Stomach (tissue), 9 donors: Measurements from ENCODE around the gene PITPNC1. TPM values are rescaled to one million over a fixed set of nuclear protein-coding genes. Genes with fewer than 3 reads are reported as not detected.

Experiments used
- DNase-seq, 2 donors: peaks; one replicate each; pipeline versions ENCODE4 v3.0.0 to v3.0.0-alpha.2; 2013 to 2019
- H3K27ac ChIP-seq, 5 donors: fragments of 200-600 bp in 4 of 5; sonication (generic) in 4 of 5; one replicate each; pipeline ENCODE4 v1.5.1; 2013 to 2019; ENCODE audit warnings: mild to moderate bottlenecking in 1 of 5, moderate library complexity in 1 of 5
- H3K27me3 ChIP-seq, 3 donors: fragments of 200-600 bp; sonication (generic); one replicate each; pipeline ENCODE4 v1.5.1; 2017 to 2019; ENCODE audit warnings: mixed run types in 1 of 3
- H3K36me3 ChIP-seq, 4 donors: fragments of 200-600 bp; sonication (generic); 1 replicate in 3 of 4; 2 replicates in 1 of 4; pipeline ENCODE4 v1.5.1; 2016 to 2019
- H3K4me1 ChIP-seq, 4 donors: fragments of 200-600 bp; sonication (generic); one replicate each; pipeline ENCODE4 v1.5.1; 2016 to 2019
- H3K4me3 ChIP-seq, 4 donors: fragments of 200-600 bp; sonication (generic) in 3 of 4; one replicate each; pipeline ENCODE4 v1.5.1; 2016 to 2019; ENCODE audit warnings: mild to moderate bottlenecking in 1 of 4
- H3K9me3 ChIP-seq, 4 donors: fragments of 200-600 bp; sonication (generic); one replicate each; pipeline ENCODE4 v1.5.1; 2016 to 2019
- EP300 ChIP-seq: sonication (generic); formaldehyde crosslinking; IDR thresholded peaks from one replicate; pipeline ENCODE4 v1.6.1; 2017; ENCODE audit warnings: antibody characterized with exemption
- POLR2A ChIP-seq, 4 donors: fragments of 450-650 bp; IDR thresholded peaks; one replicate each; pipeline ENCODE4 v1.6.1; 2016; ENCODE audit warnings: antibody characterized with exemption in 4 of 4, control low read depth in 2 of 4, mild to moderate bottlenecking in 1 of 4, moderate library complexity in 1 of 4
- POLR2AphosphoS5 ChIP-seq, 3 donors: sonication (generic); formaldehyde crosslinking; IDR thresholded peaks; one replicate each; pipeline ENCODE4 v1.6.1; 2016; ENCODE audit warnings: antibody characterized with exemption in 3 of 3
- WGBS, 5 donors: extraction: QIAGEN DNeasy Blood & Tissue Kit in 3 of 5; methylation state at CpG; one replicate each; pipeline versions ENCODE4 v1.1.5 to v1.1.7; 2013 to 2018; 5-methylcytosine and 5-hydroxymethylcytosine counted together
- intact Hi-C: fragments of 100-400 bp; cut with DNase I; formaldehyde crosslinking; loops from one replicate; pipeline ENCODE4 v1.15.1; 2023; ENCODE audit warnings: low total_unique reads
- polyA plus RNA-seq, 3 donors: library from polyadenylated mRNA; stranded (reverse); fragments of 200-250 nt; gene quantifications; one replicate each; pipeline ENCODE4 v1.2.3, GENCODE V29; 2013
- total RNA-seq, 5 donors: library from RNA; depleted of rRNA; stranded (reverse); fragments of >200 nt; gene quantifications; one replicate each; pipeline versions ENCODE4 v1.1.0 to v1.2.3, GENCODE V29; 2014 to 2016
- TF ChIP-seq, protein P1 (sequence below), 7 experiments: fragments of 450-650 bp in 4 of 7; fragments of 200-600 bp in 3 of 7; sonication (generic) in 3 of 7; IDR thresholded peaks; one replicate each; pipeline ENCODE4 v1.5.1; 2016 to 2019; ENCODE audit warnings: antibody characterized with exemption in 7 of 7, control low read depth in 2 of 7, mild to moderate bottlenecking in 1 of 7
- donor health status: healthy with polysubstance abuse.
- donor health status: Bipolar disorder and iron deficiency.
- donor health status: healthy.

Gene PITPNC1
- total and polyA plus RNA-seq, 8 donors, result 2.3 to 25.3 (median 14.4) TPM

DNA sequence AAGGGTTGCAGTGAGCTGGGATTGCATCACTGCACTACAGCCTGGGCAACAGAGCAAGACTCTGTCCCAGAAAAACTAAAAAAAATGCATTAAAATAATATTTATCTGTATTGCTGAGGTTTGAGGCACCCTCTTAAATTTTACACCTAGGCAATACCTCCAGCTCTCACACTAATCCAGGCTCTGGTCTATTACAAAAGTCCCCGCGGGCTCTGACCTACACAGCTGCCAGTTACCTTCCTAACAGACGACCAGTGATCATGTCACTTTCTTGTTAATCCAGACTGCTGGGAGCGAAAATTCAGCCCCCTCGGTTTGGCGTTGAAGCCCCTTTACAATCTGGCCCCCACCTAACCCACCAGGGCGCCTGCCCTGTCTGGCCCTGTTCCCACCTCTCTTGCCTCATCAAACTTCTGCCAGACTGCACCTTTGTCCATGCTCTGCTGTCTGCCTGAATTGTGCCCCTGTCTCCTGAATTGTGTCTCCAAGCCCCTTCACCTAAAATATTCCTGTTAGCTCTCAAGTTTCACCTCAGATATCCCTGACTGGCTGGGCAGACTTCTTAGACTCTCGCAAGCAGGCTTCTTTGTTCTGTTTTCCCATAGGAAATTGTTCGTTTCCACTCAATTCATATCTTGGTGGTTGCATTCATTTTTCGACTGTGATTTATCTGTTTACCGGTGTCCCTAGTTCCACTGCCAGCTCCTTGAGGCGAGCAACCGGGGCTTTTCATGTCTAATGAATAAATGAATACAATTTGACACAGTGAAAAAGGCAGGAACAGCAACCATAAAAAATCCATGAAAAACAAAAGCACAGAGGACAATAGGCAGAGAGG is 65.9 kb downstream of the PITPNC1 start:
- TF ChIP-seq POLR2AphosphoS5 (IDR thresholded peaks at IDR 0.05), result no peak
- TF ChIP-seq, protein P1, sequence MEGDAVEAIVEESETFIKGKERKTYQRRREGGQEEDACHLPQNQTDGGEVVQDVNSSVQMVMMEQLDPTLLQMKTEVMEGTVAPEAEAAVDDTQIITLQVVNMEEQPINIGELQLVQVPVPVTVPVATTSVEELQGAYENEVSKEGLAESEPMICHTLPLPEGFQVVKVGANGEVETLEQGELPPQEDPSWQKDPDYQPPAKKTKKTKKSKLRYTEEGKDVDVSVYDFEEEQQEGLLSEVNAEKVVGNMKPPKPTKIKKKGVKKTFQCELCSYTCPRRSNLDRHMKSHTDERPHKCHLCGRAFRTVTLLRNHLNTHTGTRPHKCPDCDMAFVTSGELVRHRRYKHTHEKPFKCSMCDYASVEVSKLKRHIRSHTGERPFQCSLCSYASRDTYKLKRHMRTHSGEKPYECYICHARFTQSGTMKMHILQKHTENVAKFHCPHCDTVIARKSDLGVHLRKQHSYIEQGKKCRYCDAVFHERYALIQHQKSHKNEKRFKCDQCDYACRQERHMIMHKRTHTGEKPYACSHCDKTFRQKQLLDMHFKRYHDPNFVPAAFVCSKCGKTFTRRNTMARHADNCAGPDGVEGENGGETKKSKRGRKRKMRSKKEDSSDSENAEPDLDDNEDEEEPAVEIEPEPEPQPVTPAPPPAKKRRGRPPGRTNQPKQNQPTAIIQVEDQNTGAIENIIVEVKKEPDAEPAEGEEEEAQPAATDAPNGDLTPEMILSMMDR (IDR thresholded peaks at IDR 0.05), result no peak
- TF ChIP-seq POLR2A (IDR thresholded peaks at IDR 0.05), result no peak
- no peak for TF ChIP-seq EP300
- H3K27ac ChIP-seq, result peak overlapping the region; percentile 29 to 58 (median 53)
- DNase-seq, result no peak
- 66 to 77% (median 71%) methylated on average over 13 of the region's 13 CpGs for WGBS, 5 donors
- peaks cover 0 to 23% (median 11%) of the 10 kb centered on the region in 4 donors for H3K4me1 ChIP-seq
- no peaks in the 10 kb centered on the region for H3K27me3 ChIP-seq
- no peak overlapping the region for H3K4me3 ChIP-seq
- intact Hi-C loops, result no loop called here
- H3K36me3 ChIP-seq, result no peaks in the 10 kb centered on the region
- no peaks in the 10 kb centered on the region for H3K9me3 ChIP-seq

GRCh38 chr17:67443931-67444595 is 67.0 kb downstream of the PITPNC1 start:
- Histone ChIP-seq H3K9me3 (no peaks in the 10 kb centered on the region), H3K27me3 (no peaks in the 10 kb centered on the region), H3K27ac (peak overlapping the region in 4 of 5 donors; percentile 29 to 58 (median 53)), H3K4me3 (no peak overlapping the region), H3K4me1 (peaks cover 6 to 34% (median 18%) of the 10 kb centered on the region in 4 donors), H3K36me3 (no peaks in the 10 kb centered on the region)
- peak in 1 of 2 donors; percentile 51 for DNase-seq
- intact Hi-C loops, result no loop called here
- WGBS, 5 donors, result 68 to 83% (median 78%) methylated on average over 6 of the region's 6 CpGs
- no peak for TF ChIP-seq POLR2AphosphoS5 (IDR thresholded peaks at IDR 0.05)
- no peak for TF ChIP-seq POLR2A (IDR thresholded peaks at IDR 0.05)
- TF ChIP-seq EP300, result no peak
- TF ChIP-seq, protein P1 (IDR thresholded peaks at IDR 0.05), result no peak

DNA sequence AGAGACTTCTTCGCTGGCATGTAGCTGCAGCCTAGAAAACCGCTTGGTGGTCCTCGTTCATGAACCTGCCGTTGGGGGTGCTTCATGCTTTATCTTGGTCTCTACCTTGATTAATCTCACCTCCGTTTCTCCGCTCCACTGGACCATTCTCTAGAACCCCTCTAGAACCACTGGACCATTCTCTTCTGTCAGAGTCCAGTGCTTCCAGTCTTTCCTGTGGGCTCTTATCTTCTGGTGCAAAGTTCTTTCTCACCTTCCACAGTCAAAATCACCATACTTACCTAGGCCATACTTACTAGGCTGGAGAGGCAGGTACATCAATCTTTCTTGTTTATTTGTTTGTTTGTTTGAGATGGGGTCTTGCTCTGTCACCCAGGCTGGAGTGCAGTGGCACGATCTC is 71.4 kb downstream of the PITPNC1 start:
- Histone ChIP-seq H3K9me3 (no peaks in the 10 kb centered on the region), H3K27ac (peak overlapping the region in 2 of 5 donors; percentile 4 to 5), H3K36me3 (no peaks in the 10 kb centered on the region), H3K4me3 (no peak overlapping the region), H3K27me3 (no peaks in the 10 kb centered on the region), H3K4me1 (peaks cover 6 to 21% (median 12%) of the 10 kb centered on the region in 4 donors)
- WGBS, 5 donors, result 91 to 95% (median 93%) methylated on average over 7 of the region's 7 CpGs
- DNase-seq, result no peak
- TF ChIP-seq EP300 (no peak), POLR2A (IDR thresholded peaks at IDR 0.05) (no peak), POLR2AphosphoS5 (IDR thresholded peaks at IDR 0.05) (no peak)
- TF ChIP-seq, protein P1 (IDR thresholded peaks at IDR 0.05), result no peak
- intact Hi-C loops, result no loop called here

- H3K36me3 ChIP-seq, result no peaks in the 10 kb centered on the region
- intact Hi-C loops, result no loop called here
- H3K4me3 ChIP-seq, result no peak overlapping the region
- H3K4me1 ChIP-seq, result peaks cover 6 to 21% (median 11%) of the 10 kb centered on the region in 4 donors
- no peaks in the 10 kb centered on the region for H3K27me3 ChIP-seq
- H3K9me3 ChIP-seq, result no peaks in the 10 kb centered on the region
- DNase-seq, result no peak
- peak in 1 of 3 donors; percentile 33 for TF ChIP-seq POLR2AphosphoS5 (IDR thresholded peaks at IDR 0.05)
- TF ChIP-seq, protein P1 (IDR thresholded peaks at IDR 0.05), result no peak
- H3K27ac ChIP-seq, result peak overlapping the region in 3 of 5 donors; percentile 4 to 30 (median 5)
- 32 to 51% (median 41%) methylated on average over 6 of the region's 6 CpGs for WGBS, 5 donors
Observed at GRCh38 chr17:67449065-67449464, 72.0 kb downstream of the PITPNC1 start.
